NCI-H128 (cell line): Measurements from ENCODE around the gene EPAS1.

Source experiments
- DNase-seq: peaks from one replicate; lab custom pipeline; 2025; ENCODE audit not compliant: unreplicated experiment; lab: John Stamatoyannopoulos, UW

The EPAS1 gene

DNA sequence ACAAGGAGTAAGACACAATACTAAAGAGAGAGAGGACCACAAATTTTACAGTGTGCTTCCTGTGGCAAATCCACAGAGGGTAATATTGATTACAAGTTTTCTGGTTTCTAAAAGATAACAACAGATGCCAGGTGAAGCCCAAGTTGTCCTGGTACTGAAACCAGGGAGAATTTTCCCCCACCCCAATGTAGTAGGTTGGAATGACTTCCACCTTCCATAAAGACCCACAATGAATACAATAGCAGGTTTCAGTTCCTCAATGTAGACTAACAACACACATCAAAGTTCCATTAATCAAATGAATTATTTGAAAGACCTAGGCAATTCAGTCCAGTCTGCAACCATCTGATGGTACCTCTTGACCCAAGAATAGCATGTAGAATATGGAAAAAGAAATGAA lies 138.1 kb downstream of the EPAS1 start:
- no peak for DNase-seq

DNA sequence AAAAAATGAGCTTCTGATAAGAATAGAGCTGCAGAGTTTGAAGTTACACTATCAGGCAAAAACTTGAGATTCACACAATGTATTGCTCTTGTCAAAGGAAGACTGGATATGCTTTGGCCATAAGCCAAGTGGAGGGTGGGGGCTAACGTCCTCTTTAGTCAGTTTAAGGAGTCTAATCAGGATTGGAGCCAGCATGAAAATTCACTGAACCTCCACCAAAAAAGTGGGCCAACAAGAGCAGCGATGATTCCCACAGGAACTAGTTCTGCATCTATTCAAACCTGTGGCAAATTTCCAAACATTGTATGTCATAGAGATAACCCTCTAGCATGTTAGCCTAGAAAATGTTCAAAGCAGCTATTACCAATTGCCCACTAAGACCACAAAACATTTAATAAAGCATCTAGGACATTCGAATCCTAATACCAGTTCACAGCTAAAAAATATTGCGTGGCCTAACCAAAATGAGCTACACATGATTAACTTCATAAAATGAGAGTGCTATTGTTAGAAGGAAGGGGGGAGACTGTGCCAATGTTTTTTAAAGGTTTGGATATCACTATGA lies 138.7 kb downstream of the EPAS1 start:
- no peak for DNase-seq
